ENCODE measurements around the gene ARMH4. TPM values are rescaled to one million over a fixed set of nuclear protein-coding genes. Genes with fewer than 3 reads are reported as not detected.

Gene ARMH4
- total and polyA plus RNA-seq, 8 donors = 2.0 to 19.4 (median 15.7) TPM

- no peaks in the 10 kb centered on the region for H3K4me1 ChIP-seq
- no peak for TF ChIP-seq CTCF (IDR thresholded peaks at IDR 0.05)
- no peaks in the 10 kb centered on the region for H3K27me3 ChIP-seq
- H3K36me3 ChIP-seq = no peaks in the 10 kb centered on the region
- no peak overlapping the region for H3K27ac ChIP-seq
- H3K4me3 ChIP-seq = no peak overlapping the region
- no peak for DNase-seq
- no peak for ATAC-seq
- no peaks in the 10 kb centered on the region for H3K9me3 ChIP-seq
- intact Hi-C loops (cut with DNase I) = no loop called here
Measured at GRCh38 chr14:58138714-58139482, 13.1 kb downstream of the ARMH4 start.

GRCh38 chr14:58138031-58138713 is 13.8 kb downstream of the ARMH4 start:
- no peak for TF ChIP-seq CTCF (IDR thresholded peaks at IDR 0.05)
- no peaks in the 10 kb centered on the region for H3K9me3 ChIP-seq
- H3K36me3 ChIP-seq = no peaks in the 10 kb centered on the region
- no peak overlapping the region for H3K27ac ChIP-seq
- no peaks in the 10 kb centered on the region for H3K4me1 ChIP-seq
- no peak overlapping the region for H3K4me3 ChIP-seq
- no peak for DNase-seq
- intact Hi-C loops (cut with DNase I) = no loop called here
- no peaks in the 10 kb centered on the region for H3K27me3 ChIP-seq
- ATAC-seq = no peak

- no peaks in the 10 kb centered on the region for H3K36me3 ChIP-seq
- no peaks in the 10 kb centered on the region for H3K27me3 ChIP-seq
- no peaks in the 10 kb centered on the region for H3K4me1 ChIP-seq
- H3K4me3 ChIP-seq = no peak overlapping the region
- no peak for TF ChIP-seq CTCF (IDR thresholded peaks at IDR 0.05)
- no peaks in the 10 kb centered on the region for H3K9me3 ChIP-seq
- ATAC-seq = no peak
- H3K27ac ChIP-seq = no peak overlapping the region
- DNase-seq = no peak
- intact Hi-C loops (cut with DNase I) = no loop called here
Measured at GRCh38 chr14:58133739-58134138, 18.3 kb downstream of the ARMH4 start.

- no peak for DNase-seq
- peak; percentile 13 for ATAC-seq
Measured at GRCh38 chr14:58131386-58131785, 20.6 kb downstream of the ARMH4 start.

More at GRCh38 chr14:58131386-58131785, 20.6 kb downstream of the ARMH4 start:
- TF ChIP-seq CTCF (IDR thresholded peaks at IDR 0.05) = no peak
- Histone ChIP-seq H3K27ac (no peak overlapping the region), H3K27me3 (no peaks in the 10 kb centered on the region), H3K4me3 (no peak overlapping the region), H3K36me3 (no peaks in the 10 kb centered on the region), H3K9me3 (peaks cover 0 to under 1% of the 10 kb centered on the region in 2 donors), H3K4me1 (no peaks in the 10 kb centered on the region)
- intact Hi-C loops (cut with DNase I) = no loop called here
